Measurements from ENCODE around the gene RBMS2.

- TF ChIP-seq CTCF (IDR thresholded peaks at IDR 0.05) (no peak), POLR2A (IDR thresholded peaks at IDR 0.05) (no peak)
These were observed 25.1 kb downstream of the RBMS2 start for GRCh38 chr12:56546680-56547079.
